Spleen (tissue), 7 donors: ENCODE results near the gene KIAA1549.

Experiments used
- POLR2A ChIP-seq, 3 donors: fragments of 450-650 bp; IDR thresholded peaks; one replicate each; pipeline ENCODE4 v1.5.1; 2017; ENCODE audit warnings: antibody characterized with exemption in 3 of 3, mild to moderate bottlenecking in 1 of 3
- POLR2AphosphoS5 ChIP-seq, 3 donors: sonication (generic); formaldehyde crosslinking; IDR thresholded peaks; one replicate each; pipeline ENCODE4 v1.5.1; 2017; ENCODE audit warnings: antibody characterized with exemption in 3 of 3
- TF ChIP-seq, protein P1 (sequence below), 11 experiments: fragments of 200-600 bp in 7 of 11; fragments of 450-650 bp in 4 of 11; sonication (generic) in 4 of 11; IDR thresholded peaks in 8 of 11; conservative IDR thresholded peaks in 3 of 11; 1 replicate in 7 of 11; 2 replicates in 4 of 11; pipeline versions ENCODE4 v1.4.0 to v1.8.0; 2016 to 2021; ENCODE audit warnings: antibody characterized with exemption in 11 of 11, inconsistent platforms in 4 of 11, mild to moderate bottlenecking in 1 of 11
- donor health status: DM: no; HTN: no; CAD: no; lungs with moderate emphysema.
- donor health status: DM: no; HTN: no; CAD: no.
- donor health status: DM: no; HTN: no; CAD: no.

DNA sequence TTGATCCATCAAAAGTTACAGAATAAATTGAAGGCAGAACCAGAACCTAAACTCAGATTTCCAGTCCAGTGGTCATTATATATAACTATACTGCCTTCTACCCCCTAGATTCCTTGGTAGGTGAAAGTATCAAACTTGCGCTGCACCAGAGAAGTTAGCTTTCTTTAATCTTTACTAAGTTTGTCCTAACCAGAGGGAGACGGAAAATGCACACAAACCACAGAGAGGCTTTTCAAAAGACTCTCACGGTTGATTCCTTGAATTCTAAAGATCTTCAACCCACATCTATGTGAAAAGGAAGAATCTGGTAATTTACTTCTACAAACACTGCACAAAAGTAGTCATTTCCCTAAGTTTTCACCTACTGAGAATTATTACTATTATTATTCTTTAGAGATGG, 18.2 kb upstream of the KIAA1549 start:
- TF ChIP-seq POLR2A (IDR thresholded peaks at IDR 0.05) (no peak), POLR2AphosphoS5 (IDR thresholded peaks at IDR 0.05) (no peak)
- TF ChIP-seq, protein P1, sequence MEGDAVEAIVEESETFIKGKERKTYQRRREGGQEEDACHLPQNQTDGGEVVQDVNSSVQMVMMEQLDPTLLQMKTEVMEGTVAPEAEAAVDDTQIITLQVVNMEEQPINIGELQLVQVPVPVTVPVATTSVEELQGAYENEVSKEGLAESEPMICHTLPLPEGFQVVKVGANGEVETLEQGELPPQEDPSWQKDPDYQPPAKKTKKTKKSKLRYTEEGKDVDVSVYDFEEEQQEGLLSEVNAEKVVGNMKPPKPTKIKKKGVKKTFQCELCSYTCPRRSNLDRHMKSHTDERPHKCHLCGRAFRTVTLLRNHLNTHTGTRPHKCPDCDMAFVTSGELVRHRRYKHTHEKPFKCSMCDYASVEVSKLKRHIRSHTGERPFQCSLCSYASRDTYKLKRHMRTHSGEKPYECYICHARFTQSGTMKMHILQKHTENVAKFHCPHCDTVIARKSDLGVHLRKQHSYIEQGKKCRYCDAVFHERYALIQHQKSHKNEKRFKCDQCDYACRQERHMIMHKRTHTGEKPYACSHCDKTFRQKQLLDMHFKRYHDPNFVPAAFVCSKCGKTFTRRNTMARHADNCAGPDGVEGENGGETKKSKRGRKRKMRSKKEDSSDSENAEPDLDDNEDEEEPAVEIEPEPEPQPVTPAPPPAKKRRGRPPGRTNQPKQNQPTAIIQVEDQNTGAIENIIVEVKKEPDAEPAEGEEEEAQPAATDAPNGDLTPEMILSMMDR (IDR thresholded peaks at IDR 0.05 in 8 of 11, conservative IDR thresholded peaks at IDR 0.05 in 3 of 11), result no peak
